Osteocyte (in vitro differentiated cells): ENCODE measurements around the gene CRKL. TPM values are rescaled to one million over a fixed set of nuclear protein-coding genes. Genes with fewer than 3 reads are reported as not detected.
"Not testable (repeated sequence)": the region's sequence is repeated elsewhere in the genome, so short reads cannot be mapped to it uniquely, and the experiment has no call there.

Experiments
- DNase-seq: peaks from one replicate; pipeline ENCODE4 v3.0.0; 2021; ENCODE audit warnings: mixed read lengths; ENCODE audit not compliant: unreplicated experiment; ENCODE audit errors: extremely low spot score
- H3K27ac Mint-ChIP-seq: one replicate; pipeline ENCODE4 v1.8.0; 2021; ENCODE audit warnings: mild to moderate bottlenecking, mixed read lengths; ENCODE audit not compliant: unreplicated experiment
- H3K27me3 Mint-ChIP-seq: one replicate; pipeline ENCODE4 v1.8.0; 2021; ENCODE audit warnings: mixed read lengths; ENCODE audit not compliant: unreplicated experiment
- H3K36me3 Mint-ChIP-seq: one replicate; pipeline ENCODE4 v1.8.0; 2021; ENCODE audit warnings: mixed read lengths; ENCODE audit not compliant: unreplicated experiment
- H3K4me1 Mint-ChIP-seq: one replicate; pipeline ENCODE4 v1.8.0; 2021; ENCODE audit warnings: mixed read lengths; ENCODE audit not compliant: unreplicated experiment
- H3K4me3 Mint-ChIP-seq: one replicate; pipeline ENCODE4 v1.8.0; 2021; ENCODE audit warnings: mild to moderate bottlenecking, moderate library complexity, mixed read lengths; ENCODE audit not compliant: unreplicated experiment
- H3K9me3 Mint-ChIP-seq: one replicate; pipeline ENCODE4 v1.8.0; 2021; ENCODE audit warnings: mixed read lengths; ENCODE audit not compliant: unreplicated experiment
- CTCF ChIP-seq: fragments of 200-600 bp; sonication (generic); IDR thresholded peaks from 2 replicates; pipeline ENCODE4 v1.5.0; 2021; ENCODE audit warnings: antibody characterized with exemption, mild to moderate bottlenecking, moderate library complexity
- total RNA-seq: library from RNA; stranded (reverse); gene quantifications from 2 replicates; pipeline ENCODE4 v1.2.1, GENCODE V29; 2021

Gene CRKL
- total RNA-seq, 1 donor from 2014 or later, result 56.0 TPM

- TF ChIP-seq CTCF, result no peak
- Mint-ChIP-seq H3K27ac (no peak overlapping the region), H3K4me3 (no peak overlapping the region), H3K36me3 (peaks cover 9% of the 10 kb centered on the region), H3K27me3 (no peaks in the 10 kb centered on the region), H3K4me1 (peaks cover 7% of the 10 kb centered on the region), H3K9me3 (no peaks in the 10 kb centered on the region)
- DNase-seq, result no peak
Measured at GRCh38 chr22:20931126-20931654, 14.0 kb downstream of the CRKL start.

GRCh38 chr22:20933910-20934309, 16.7 kb downstream of the CRKL start:
- no peaks in the 10 kb centered on the region for H3K27me3 Mint-ChIP-seq
- no peak for TF ChIP-seq CTCF
- no peak overlapping the region for H3K4me3 Mint-ChIP-seq
- H3K9me3 Mint-ChIP-seq, result no peaks in the 10 kb centered on the region
- DNase-seq, result no peak
- no peak overlapping the region for H3K27ac Mint-ChIP-seq
- H3K36me3 Mint-ChIP-seq, result peaks cover 13% of the 10 kb centered on the region
- H3K4me1 Mint-ChIP-seq, result peaks cover 11% of the 10 kb centered on the region

- not testable (repeated sequence) for H3K4me3 Mint-ChIP-seq, H3K9me3 Mint-ChIP-seq, DNase-seq, H3K27me3 Mint-ChIP-seq, H3K27ac Mint-ChIP-seq
- peaks cover 15% of the 10 kb centered on the region for H3K4me1 Mint-ChIP-seq
- H3K36me3 Mint-ChIP-seq, result peaks cover 13% of the 10 kb centered on the region
Measured at GRCh38 chr22:20935049-20935448, 17.8 kb downstream of the CRKL start.

GRCh38 chr22:20935780-20936539, 18.8 kb downstream of the CRKL start:
- Mint-ChIP-seq H3K36me3 (peaks cover 13% of the 10 kb centered on the region), H3K4me1 (peaks cover 21% of the 10 kb centered on the region)
- not testable (repeated sequence) for H3K27me3 Mint-ChIP-seq, H3K9me3 Mint-ChIP-seq, H3K4me3 Mint-ChIP-seq, H3K27ac Mint-ChIP-seq, DNase-seq

GRCh38 chr22:20937031-20937793, 20.0 kb downstream of the CRKL start:
- no peak for TF ChIP-seq CTCF
- H3K9me3 Mint-ChIP-seq, result no peaks in the 10 kb centered on the region
- peaks cover 13% of the 10 kb centered on the region for H3K36me3 Mint-ChIP-seq
- H3K27ac Mint-ChIP-seq, result no peak overlapping the region
- H3K27me3 Mint-ChIP-seq, result no peaks in the 10 kb centered on the region
- no peak overlapping the region for H3K4me3 Mint-ChIP-seq
- no peak for DNase-seq
- H3K4me1 Mint-ChIP-seq, result peaks cover 22% of the 10 kb centered on the region
